Activated CD8-positive, alpha-beta memory T cell treated with anti-CD3 and anti-CD28 coated beads, Interleukin-2, amount 50 U/mL, for 1 hour (primary cell): ENCODE measurements around the gene MTCL1.

Source experiments
- DNase-seq: peaks from one replicate; pipeline ENCODE4 v3.0.0-alpha.2; 2020; ENCODE audit errors: extremely low read depth

Gene MTCL1

DNA sequence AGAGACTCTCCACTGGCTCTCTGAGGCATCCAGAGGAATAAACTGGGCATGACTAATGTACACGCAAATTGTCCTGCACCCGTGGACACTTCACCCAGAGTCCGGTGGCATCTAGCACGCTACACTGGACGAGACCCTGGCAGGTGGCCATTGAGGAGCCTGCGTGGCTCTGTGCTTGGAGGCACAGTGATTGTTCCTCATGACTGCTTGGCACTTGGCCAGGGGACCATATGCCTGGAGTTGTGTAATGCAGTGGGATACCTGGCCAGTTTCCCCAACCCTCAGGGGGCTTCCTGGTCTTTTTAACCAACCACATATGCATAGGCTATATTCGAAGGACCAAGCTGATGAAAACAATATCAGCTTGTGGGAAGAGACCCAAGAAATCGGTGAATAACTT lies 66.6 kb downstream of the MTCL1 start:
- no peak for DNase-seq

- DNase-seq: no peak
Measured at GRCh38 chr18:8773980-8774379, 68.6 kb downstream of the MTCL1 start.

- DNase-seq: no peak
Measured at GRCh38 chr18:8776013-8776943, 70.9 kb downstream of the MTCL1 start.

GRCh38 chr18:8777846-8778245 lies 72.5 kb downstream of the MTCL1 start:
- DNase-seq: no peak

GRCh38 chr18:8778386-8778785 lies 73.0 kb downstream of the MTCL1 start:
- no peak for DNase-seq

GRCh38 chr18:8778824-8779223 lies 73.5 kb downstream of the MTCL1 start:
- DNase-seq: no peak

DNA sequence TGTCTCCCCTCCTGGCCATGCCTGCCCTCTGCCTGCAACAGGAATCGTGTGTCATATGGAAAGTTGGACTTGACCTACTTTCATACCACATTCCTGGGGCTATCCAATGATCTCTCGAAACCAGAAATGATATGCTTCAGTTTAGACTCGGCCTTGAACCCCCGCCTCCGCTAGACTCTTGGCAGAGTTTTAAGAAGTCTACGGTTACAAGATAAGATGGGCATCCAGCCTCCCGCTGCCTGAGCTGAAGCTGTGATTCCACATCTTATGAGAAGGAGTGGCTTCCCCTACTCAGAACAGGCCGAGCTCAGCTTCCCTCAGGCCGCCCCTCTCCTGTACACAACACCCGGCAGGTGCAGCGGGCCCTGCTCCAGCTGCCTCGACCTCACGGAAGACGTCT lies 73.9 kb downstream of the MTCL1 start:
- no peak for DNase-seq

GRCh38 chr18:8780227-8780626 lies 74.9 kb downstream of the MTCL1 start:
- no peak for DNase-seq

DNA sequence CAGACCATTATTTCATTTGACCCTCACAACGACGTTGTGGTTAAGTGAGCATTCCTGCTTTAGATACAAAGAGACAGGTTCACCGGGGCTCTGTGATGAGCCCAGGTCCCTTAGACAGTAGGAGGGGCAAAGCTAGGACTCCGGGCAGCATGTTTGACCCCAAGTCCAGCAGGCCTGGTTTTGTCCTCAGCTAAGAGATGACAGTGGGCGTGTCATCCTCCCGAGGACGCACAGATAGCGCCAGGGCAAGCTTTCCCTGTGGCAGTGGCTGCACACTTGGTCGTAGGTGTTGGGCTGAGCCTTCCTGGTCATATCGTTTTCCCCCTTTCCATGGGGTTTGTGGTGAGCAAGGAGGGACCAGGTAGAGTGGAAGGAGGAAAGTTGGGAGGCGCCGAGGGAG lies 76.3 kb downstream of the MTCL1 start:
- DNase-seq: no peak

DNA sequence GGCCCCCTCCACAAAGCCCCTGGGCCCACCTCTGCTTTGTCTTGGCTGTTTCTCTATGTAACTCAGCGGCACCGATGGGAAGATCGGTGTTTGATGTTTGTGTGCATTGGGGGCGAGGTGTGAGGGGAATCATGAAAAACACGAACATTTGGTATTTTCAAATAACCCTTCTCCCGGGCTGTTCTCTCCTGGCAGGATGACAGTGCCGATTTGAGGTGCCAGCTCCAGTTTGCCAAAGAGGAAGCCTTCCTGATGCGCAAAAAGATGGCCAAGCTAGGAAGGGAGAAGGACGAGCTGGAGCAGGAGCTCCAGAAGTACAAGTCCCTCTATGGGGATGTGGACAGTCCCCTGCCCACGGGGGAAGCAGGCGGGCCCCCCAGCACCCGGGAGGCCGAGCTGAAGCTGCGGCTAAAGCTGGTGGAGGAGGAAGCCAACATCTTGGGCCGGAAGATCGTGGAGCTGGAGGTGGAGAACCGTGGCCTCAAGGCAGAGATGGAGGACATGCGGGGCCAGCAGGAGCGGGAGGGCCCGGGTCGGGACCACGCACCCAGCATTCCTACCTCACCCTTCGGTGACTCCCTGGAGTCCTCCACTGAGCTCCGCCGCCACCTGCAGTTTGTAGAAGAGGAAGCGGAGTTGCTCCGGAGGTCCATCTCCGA lies 78.1 kb downstream of the MTCL1 start:
- no peak for DNase-seq

- no peak for DNase-seq
Measured at GRCh38 chr18:8783994-8784530, 78.7 kb downstream of the MTCL1 start.

GRCh38 chr18:8785261-8785660 lies 79.9 kb downstream of the MTCL1 start:
- DNase-seq: no peak

DNA sequence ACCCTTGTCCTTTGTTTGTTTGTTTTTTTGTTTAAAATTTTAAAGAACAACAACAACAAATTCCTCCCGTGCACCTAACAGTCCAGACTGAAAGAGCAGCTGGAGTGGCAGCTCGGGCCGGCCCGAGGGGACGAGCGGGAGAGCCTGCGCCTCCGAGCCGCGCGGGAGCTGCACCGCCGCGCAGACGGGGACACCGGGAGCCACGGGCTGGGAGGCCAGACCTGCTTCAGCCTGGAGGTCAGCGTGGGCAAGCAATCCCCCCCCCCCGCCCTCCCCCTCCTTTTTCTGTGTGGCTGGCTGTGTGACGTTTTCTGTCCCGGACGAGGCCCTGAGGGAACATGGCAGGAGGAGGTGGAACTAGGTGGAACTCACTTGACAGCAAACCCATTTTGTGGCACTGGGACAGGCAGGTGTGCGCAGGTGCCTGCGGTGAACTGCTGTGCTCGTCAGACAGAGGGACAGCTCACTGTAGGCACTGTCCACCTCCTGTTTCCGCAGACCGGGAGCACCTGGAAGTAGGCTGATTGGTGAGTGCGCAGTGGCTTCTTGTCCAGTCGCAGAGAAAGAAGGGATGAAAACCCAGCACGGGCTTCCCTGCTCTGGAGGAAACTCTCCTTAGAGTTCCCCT lies 80.6 kb downstream of the MTCL1 start:
- no peak for DNase-seq

DNA sequence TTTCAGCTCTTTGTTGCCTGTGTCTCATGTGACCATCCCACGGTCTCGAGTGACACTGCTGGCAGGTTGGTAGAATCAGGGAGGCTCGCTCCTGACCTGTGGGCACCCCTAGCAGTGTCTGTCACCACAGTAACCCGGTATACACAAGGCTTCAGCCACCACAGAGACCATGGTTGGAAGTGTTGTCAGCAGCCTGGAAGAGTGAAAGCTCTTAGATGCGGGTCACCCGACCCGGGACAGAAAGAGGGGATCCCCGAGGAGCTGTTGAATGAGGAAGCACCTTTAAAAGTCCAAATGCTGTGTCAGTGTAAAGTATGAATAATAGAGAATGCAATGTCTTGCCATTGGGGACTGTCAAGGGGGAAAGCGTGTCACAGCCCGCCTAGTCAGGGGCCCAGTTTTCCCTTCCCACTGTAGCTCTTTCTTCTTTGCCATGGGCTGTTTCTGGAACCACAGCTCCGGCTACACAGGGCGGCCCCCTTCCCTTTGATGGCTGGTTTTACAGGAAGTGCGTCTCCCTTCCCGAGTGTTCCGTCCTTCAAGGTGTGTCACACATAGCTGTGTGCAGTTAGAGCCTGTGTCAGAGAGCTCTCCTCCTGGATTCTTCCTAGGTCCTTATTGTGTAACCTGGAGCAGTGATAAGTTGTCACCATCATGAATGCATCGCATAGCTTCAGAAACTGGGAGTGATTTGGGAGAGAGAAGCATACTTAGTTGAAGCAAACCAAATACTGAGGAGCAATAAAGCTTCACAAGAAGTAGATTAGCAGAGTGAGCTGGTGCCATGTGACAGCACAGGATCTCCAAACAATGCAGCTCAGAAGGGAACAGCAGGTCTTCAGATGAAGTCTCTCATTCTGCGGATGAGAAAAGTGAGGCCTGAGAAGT lies 81.4 kb downstream of the MTCL1 start:
- no peak for DNase-seq

- no peak for DNase-seq
Measured at GRCh38 chr18:8787371-8787670, 82.0 kb downstream of the MTCL1 start.

DNA sequence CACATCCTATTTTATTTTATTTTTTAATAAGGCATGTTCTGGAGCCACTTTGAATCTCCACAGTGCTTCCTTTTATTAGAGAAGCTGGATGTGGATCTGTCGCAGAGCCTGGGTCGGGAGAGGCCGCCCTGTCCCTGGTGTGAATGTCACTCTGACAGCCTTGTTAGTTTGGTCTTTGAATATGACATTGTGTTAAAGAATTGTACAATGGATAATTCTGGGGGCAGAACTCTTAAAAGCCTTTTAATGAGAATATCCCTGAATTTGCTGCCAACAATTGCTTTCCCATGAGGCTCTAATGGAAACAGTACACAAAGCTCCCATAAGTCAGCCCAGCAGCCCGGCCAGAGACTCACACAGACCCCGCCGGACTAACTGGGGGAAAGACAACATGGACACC lies 82.4 kb downstream of the MTCL1 start:
- DNase-seq: no peak

DNA sequence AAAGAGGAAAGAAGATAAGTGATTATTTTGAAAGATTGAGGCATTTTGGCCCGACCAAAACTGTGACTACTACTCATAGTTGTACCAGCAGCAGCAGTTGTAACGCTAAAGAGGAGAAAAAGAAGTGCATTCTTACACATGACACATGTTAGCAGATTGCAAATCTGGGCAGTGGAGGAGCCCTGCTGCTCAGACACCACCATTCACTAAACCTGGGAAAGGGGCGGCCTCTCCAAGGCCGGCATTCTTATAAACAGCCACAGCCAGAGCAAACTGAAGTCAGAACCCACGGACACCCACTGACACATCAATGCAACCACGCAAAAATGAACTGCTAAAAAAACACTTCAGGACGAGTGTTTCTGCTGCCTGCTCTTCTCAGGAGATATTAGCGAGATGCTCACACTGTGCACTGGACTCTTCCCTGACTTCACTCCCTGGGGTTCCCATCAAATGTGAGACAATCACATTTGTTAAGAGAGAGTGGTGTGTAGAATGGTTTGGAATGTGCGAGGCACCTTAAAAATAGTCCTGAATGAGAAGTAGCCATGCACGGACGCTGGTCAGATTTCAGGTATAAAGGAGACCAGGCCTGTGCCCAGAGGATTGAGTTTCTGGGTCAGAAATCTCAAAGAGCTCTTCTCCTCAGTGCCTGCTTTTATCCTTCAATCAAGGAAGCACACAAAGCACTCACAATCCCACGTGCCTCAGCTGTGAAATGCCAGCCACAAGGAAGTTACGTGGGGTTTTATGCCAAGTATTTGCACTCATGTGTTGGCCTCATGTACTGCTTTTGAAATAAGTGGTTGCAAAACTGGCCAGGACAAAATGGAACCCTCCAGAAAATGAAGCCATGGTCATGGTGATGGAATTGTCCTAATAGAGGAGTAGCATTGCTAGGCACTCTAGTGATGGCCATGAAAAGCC lies 83.4 kb downstream of the MTCL1 start:
- DNase-seq: no peak

- no peak for DNase-seq
Measured at GRCh38 chr18:8791171-8791651, 85.9 kb downstream of the MTCL1 start.

- no peak for DNase-seq
Measured at GRCh38 chr18:8792688-8793316, 87.4 kb downstream of the MTCL1 start.
